Purkinje cell (primary cell): ENCODE results near the gene ZFYVE9. TPM values are rescaled to one million over a fixed set of nuclear protein-coding genes. Genes with fewer than 3 reads are reported as not detected.

Experiments used
- polyA plus RNA-seq: library from polyadenylated mRNA; unstranded; fragments of >200 nt; fragmentation: Nextera tagmentation; gene quantifications from 2 replicates; pipeline ENCODE4 v1.2.1, GENCODE V29; 2014

The ZFYVE9 gene, protein sequence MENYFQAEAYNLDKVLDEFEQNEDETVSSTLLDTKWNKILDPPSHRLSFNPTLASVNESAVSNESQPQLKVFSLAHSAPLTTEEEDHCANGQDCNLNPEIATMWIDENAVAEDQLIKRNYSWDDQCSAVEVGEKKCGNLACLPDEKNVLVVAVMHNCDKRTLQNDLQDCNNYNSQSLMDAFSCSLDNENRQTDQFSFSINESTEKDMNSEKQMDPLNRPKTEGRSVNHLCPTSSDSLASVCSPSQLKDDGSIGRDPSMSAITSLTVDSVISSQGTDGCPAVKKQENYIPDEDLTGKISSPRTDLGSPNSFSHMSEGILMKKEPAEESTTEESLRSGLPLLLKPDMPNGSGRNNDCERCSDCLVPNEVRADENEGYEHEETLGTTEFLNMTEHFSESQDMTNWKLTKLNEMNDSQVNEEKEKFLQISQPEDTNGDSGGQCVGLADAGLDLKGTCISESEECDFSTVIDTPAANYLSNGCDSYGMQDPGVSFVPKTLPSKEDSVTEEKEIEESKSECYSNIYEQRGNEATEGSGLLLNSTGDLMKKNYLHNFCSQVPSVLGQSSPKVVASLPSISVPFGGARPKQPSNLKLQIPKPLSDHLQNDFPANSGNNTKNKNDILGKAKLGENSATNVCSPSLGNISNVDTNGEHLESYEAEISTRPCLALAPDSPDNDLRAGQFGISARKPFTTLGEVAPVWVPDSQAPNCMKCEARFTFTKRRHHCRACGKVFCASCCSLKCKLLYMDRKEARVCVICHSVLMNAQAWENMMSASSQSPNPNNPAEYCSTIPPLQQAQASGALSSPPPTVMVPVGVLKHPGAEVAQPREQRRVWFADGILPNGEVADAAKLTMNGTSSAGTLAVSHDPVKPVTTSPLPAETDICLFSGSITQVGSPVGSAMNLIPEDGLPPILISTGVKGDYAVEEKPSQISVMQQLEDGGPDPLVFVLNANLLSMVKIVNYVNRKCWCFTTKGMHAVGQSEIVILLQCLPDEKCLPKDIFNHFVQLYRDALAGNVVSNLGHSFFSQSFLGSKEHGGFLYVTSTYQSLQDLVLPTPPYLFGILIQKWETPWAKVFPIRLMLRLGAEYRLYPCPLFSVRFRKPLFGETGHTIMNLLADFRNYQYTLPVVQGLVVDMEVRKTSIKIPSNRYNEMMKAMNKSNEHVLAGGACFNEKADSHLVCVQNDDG (N-terminal part only)
- polyA plus RNA-seq: 13.6 and 32.7 TPM in 2 replicates

DNA sequence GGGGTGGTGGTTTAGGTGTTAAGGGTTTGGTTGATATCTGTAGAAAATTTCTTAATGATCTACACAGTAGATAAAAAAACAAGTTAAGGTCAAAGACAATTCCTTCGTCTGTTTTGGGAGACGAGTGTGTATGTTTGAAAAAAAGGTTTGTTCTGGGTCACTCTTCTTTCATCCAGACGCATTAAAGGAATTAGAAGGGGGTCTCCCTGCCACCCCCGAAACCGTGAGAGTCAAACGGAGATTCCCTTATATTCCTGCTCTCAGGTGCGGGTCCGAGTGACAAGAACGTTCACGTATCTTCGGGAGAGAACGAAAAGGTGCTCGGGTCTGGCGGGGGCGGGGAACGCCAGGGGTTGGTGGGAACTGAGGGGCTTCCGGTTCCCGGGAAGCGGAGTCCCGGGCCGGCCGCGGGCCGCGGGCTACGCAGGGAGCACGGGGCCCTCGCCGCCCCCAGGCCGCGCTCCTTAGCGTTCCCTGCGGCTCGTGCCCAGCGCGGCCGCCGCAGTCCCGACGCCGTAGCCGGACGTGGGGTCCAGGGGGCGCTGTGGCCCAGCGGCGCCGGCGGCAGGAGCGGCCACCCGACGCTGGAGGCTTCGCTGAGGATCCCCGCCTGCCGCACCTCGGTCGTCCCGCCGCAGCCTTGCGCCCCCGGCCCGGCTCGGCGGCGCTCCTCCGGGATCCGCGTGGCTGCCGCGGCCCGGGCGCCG lies at the start of gene ZFYVE9:
Gene ZFYVE9 (plus strand): TSS at position 577 of the 707 bp plus-strand sequence. CDS start 91,118 bp downstream, outside the sequence.

DNA sequence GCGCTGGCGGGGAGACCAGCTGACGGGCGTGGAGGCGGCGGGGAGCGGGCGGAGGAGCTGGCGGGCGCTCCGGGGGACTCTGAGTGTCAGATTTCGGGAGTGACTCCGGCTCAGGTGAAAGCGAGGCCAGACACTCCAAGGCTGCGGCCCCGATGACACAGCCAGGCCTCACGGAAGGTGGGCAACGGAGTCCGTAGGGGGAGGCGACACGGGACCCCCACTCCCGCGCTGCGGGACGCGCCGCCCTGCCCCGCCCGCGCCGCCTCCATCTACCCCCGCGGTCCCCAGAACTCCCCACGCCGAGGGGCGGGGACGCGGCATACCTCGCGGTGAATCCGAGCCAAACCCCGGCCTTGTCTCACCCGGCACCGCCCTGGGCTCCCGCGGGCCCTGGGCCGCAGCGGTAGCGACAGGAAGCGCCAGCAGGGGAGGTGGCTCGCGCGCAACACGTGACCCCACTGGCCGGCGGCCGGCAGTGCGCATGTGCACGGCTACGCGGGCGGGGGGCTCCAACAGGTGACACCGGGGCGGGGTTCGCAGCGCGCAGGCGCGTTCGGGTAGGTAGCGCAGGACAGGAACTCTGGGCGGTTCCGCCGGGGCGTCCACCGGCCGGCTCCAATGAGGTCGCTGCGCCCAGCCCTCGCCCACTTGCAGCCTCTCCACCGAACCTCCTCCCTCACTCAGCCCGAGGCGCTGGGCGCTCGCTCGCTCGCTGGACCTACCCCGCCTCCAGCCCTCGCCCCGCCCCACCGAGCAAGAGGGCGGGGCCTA lies 224.0 kb downstream of the ZFYVE9 start, which contains the start of gene CC2D1B:
Gene CC2D1B (minus strand): TSS at position 460 of the 771 bp plus-strand sequence. CDS start 1,585 bp downstream, outside the sequence.

Other genes starting within 250 kb of the ZFYVE9 start
- 0.21 and 1.6 TPM in 2 replicates for gene RAB3B, start 151.4 kb upstream of the ZFYVE9 start, polyA plus RNA-seq
- 3.0 and 6.4 TPM in 2 replicates for gene KTI12, start 108.3 kb upstream of the ZFYVE9 start, polyA plus RNA-seq
- 27.2 and 30.1 TPM in 2 replicates for gene TXNDC12, start 86.9 kb upstream of the ZFYVE9 start, polyA plus RNA-seq
- gene BTF3L4, start 85.8 kb upstream of the ZFYVE9 start, polyA plus RNA-seq: 105 and 113 TPM in 2 replicates
- gene CC2D1B, start 224.1 kb downstream of the ZFYVE9 start, polyA plus RNA-seq: 0.92 and 2.0 TPM in 2 replicates